Fibroblast of the aortic adventitia (primary cell): Measurements from ENCODE around the gene NACC2. TPM values are rescaled to one million over a fixed set of nuclear protein-coding genes. Genes with fewer than 3 reads are reported as not detected.
"Not testable (repeated sequence)": the region's sequence is repeated elsewhere in the genome, so short reads cannot be mapped to it uniquely, and the experiment has no call there.

Experiments used
- DNase-seq: peaks from one replicate; pipeline ENCODE4 v3.0.0-alpha.2; 2010; ENCODE audit warnings: low read depth
- H3K4me3 ChIP-seq: 2 replicates; pipeline ENCODE4 v1.5.1; 2011; ENCODE audit warnings: low read depth, mild to moderate bottlenecking, control low read depth, low read length, moderate library complexity
- total RNA-seq: library from RNA; depleted of rRNA; stranded (reverse); fragments of >200 nt; gene quantifications from 2 replicates; pipeline ENCODE4 v1.2.3, GENCODE V29; 2012; ENCODE audit warnings: low replicate concordance
- TF ChIP-seq, protein P1 (sequence below): IDR thresholded peaks from 2 replicates; pipeline ENCODE4 v1.5.1; 2011; ENCODE audit warnings: mild to moderate bottlenecking, low read length, control low read depth, inconsistent platforms; ENCODE audit not compliant: insufficient read depth

The NACC2 gene
- total RNA-seq, 1 donor, result 17.4 TPM

DNA sequence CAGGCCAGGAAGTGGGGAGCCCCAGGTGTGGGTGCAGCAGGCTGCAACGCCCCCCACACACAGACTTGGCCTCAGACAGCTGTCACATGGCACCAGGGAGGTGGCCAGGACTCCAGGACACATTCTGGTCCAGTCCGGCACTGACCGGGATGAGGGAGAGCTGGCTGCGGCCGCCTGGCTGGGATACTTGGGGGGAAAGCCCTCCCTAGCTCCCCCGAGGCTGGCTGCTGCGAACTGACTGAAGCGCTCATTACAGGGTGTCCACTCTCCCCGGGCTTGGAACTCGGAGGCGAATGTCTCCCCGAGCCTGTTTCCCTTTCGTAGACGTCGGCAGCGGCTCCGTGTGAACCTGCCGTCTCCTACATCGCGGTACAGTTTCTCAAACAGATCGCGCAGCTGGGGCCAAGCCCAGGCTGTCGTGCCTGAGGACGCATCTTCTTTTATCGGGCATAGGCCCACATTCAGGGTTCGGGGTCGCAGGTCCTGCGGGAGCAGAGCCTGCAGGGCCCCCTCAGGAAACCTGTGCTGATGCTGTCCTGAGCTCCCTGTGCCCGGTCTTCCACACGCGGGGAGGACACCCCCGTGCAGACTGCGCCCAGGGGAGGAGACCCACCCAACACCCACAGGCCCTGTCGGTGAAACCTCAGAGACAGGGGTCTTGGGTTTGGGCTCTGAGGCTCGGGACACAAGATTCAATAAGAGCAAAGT lies 19.8 kb downstream of the NACC2 start:
- TF ChIP-seq, protein P1, sequence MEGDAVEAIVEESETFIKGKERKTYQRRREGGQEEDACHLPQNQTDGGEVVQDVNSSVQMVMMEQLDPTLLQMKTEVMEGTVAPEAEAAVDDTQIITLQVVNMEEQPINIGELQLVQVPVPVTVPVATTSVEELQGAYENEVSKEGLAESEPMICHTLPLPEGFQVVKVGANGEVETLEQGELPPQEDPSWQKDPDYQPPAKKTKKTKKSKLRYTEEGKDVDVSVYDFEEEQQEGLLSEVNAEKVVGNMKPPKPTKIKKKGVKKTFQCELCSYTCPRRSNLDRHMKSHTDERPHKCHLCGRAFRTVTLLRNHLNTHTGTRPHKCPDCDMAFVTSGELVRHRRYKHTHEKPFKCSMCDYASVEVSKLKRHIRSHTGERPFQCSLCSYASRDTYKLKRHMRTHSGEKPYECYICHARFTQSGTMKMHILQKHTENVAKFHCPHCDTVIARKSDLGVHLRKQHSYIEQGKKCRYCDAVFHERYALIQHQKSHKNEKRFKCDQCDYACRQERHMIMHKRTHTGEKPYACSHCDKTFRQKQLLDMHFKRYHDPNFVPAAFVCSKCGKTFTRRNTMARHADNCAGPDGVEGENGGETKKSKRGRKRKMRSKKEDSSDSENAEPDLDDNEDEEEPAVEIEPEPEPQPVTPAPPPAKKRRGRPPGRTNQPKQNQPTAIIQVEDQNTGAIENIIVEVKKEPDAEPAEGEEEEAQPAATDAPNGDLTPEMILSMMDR, result no peak
- no peak for DNase-seq

DNA sequence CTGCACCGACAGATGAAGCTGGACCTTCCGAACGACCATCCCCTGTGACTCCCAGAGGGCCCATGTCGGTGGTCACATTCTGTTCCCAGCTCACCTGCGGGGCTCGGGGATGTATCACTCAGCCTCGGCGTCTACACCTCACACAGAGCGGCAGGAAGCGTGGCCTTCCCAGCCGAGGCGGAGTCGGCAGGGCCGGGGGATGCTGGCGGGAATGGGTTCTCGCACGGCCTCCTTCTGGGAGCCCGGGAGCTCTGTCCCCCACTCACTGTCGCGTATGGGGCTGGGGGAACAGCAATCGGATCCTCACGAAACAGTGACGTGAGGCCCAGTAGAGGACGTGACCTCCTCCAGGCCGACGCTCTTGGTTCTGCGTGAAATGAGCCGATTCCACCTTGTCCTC lies 20.4 kb downstream of the NACC2 start:
- H3K4me3 ChIP-seq, result no peak overlapping the region
- no peak for DNase-seq
- TF ChIP-seq, protein P1, result no peak

More for the DNA sequence above, 19.8 kb downstream of the NACC2 start:
- no peak overlapping the region for H3K4me3 ChIP-seq

DNA sequence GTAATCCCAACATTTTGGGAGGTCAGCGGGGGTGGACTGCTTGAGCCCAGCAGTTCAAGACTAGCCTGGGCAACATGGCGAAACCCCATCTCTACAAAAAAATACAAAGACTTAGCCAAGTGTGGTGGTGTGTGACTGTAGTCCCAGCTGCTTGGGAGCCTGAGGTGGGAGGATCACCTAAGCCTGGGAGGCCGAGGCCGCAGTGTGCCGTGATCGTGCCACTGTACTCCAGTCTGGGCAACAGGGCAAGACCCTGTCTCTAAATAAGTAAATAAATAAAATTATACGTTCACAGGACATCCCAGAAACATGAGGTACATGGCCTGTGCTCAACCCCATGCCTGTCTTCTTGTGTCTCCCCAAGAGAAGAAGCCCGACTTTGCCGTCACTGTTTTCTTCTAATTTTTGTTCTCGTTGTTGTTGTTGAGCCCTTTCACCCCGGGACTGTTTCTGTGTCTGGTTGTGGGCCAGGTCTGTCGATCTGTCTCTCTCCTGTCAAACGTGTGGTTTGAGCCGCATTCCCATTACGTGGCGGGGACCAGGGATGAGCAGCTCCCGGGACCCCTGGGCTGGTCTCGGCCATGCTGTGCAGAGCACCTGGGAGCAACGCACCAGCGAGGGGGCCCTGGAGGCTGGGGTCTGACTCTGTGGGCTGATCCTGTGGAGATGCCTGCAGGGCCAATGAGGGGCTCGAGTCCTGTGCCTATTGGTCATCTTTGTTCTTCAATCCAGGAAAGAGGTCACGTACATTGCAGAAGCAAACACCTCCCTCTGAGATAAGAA lies 32.2 kb downstream of the NACC2 start:
- H3K4me3 ChIP-seq, result no peak overlapping the region
- TF ChIP-seq, protein P1, result no peak
- no peak for DNase-seq

DNA sequence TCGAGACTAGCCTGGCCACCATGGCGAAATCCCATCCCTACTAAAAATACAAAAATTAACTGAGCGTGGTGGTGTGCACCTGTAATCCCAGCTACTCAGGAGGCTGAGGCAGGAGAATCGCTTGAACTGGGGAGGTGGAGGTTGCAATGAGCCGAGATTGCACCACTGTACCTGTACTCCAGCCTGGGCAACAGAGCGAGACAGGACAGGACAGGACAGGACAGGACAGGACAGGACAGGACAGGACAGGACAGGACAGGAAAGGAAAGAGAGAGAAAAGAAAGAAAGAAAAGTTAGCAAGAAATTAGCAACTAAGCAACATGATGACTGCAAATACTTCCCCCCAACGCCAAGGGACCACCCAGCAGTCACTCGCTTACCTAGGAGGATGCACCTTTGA lies 33.2 kb downstream of the NACC2 start:
- not testable (repeated sequence) for DNase-seq

DNA sequence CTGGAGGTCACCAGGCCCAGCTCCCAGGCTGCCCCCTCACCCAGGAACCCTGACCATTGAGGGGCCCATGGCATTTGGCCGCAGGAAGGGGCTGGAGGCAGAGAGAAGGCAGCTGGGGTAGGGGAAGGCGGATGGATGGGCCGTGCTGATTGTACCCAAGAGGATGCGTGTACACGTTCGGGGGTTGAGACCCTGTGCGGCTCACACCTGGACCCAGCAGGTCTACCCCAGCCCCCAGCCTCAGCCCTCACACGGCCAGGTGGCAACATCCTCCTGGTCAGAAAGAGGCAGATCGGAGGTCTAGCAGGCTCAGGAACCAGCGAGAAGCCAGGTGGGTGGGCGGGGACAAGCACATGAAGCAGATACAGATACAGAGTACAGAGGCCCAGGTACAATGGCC lies 33.7 kb downstream of the NACC2 start:
- no peak for DNase-seq
- TF ChIP-seq, protein P1, result no peak
- H3K4me3 ChIP-seq, result no peak overlapping the region

More for the DNA sequence above, 33.2 kb downstream of the NACC2 start:
- not testable (repeated sequence) for H3K4me3 ChIP-seq

DNA sequence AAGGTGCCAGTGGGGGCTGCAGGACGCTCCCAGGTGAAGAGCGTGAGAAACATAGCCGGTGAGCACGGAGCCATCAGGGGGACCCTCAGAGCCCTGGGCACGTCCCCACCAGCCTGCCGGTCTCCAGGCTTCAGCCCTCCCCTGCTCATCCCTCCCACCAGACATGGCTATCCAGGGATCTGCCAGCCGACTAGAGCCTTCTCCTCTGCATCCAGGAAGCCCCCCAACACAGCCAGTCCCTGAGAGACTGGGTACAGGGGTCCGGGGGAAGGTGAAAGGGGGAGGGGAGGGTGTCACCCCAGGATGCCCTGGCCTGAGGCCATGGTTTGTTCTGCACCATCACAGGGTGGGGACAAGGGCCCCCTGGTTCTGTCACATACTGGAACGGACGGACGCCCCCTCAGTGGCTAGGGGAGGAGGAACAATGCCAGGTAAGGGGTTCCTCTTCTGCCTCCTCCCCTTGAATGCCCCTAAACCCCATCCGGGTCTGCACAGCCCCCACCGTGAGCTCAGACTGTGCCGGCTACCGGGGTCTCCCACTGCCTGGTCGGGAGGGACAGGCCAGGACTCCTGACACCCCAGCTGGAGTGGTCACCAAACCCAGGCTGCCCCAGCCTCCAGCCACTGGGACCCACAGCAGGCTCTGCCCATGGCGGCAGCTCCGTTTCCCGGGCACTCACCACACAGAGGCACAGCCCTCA lies 34.3 kb downstream of the NACC2 start:
- no peak for DNase-seq
- H3K4me3 ChIP-seq, result no peak overlapping the region
- TF ChIP-seq, protein P1, result no peak
